CD4-positive, alpha-beta T cell (primary cell): ENCODE data around the gene NRXN3. TPM values are rescaled to one million over a fixed set of nuclear protein-coding genes. Genes with fewer than 3 reads are reported as not detected.

ENCODE experiments used
- ATAC-seq: fragments of 200-7000 bp; cut with Tn5 transposase; one replicate; pipeline ENCODE4 v1.10.0; 2022; ENCODE audit warnings: mild to moderate bottlenecking; ENCODE audit not compliant: poor library complexity
- CTCF ChIA-PET: fragments of 350-600 bp; sonication (Branson Sonifier 250); formaldehyde crosslinking; loops from one replicate; lab custom pipeline; 2021; ENCODE audit warnings: antibody characterized with exemption, inconsistent platforms; lab: Charles Lee
- POLR2A ChIA-PET: fragments of 350-600 bp; sonication (Branson Sonifier 250); formaldehyde crosslinking; loops from one replicate; lab custom pipeline; 2021; ENCODE audit warnings: antibody characterized with exemption, inconsistent platforms; lab: Charles Lee
- DNase-seq, 14 experiments: peaks; one replicate each; pipeline ENCODE4 v3.0.0-alpha.2; 2013 to 2020; ENCODE audit warnings: mixed read lengths in 2 of 14
- H3K27ac ChIP-seq, 2 donors: one replicate each; pipeline versions ENCODE4 v1.5.1 to v1.7.0; 2013; ENCODE audit warnings: low read length in 2 of 2, low read depth in 1 of 2, mild to moderate bottlenecking in 1 of 2
- H3K27me3 ChIP-seq, 2 experiments: 1 replicate in 1 of 2; 2 replicates in 1 of 2; pipeline versions ENCODE4 v1.6.1 to v1.7.0; 2013; ENCODE audit warnings: low read length in 2 of 2, control low read depth in 1 of 2, mild to moderate bottlenecking in 1 of 2, moderate library complexity in 1 of 2; ENCODE audit not compliant: insufficient read depth in 2 of 2, control insufficient read depth in 1 of 2
- H3K36me3 ChIP-seq: one replicate; pipeline ENCODE4 v1.6.1; 2013; ENCODE audit warnings: low read length, control low read depth; ENCODE audit not compliant: insufficient read depth
- H3K4me1 ChIP-seq: one replicate; pipeline ENCODE4 v1.6.1; 2013; ENCODE audit warnings: low read length, control low read depth; ENCODE audit not compliant: insufficient read depth
- H3K4me3 ChIP-seq: one replicate; pipeline ENCODE4 v1.5.1; 2013; ENCODE audit warnings: mild to moderate bottlenecking, low read length, moderate library complexity
- H3K9me3 ChIP-seq, 2 experiments: 1 replicate in 1 of 2; 2 replicates in 1 of 2; pipeline versions ENCODE4 v1.6.1 to v1.7.0; 2013; ENCODE audit warnings: low read length in 2 of 2, mild to moderate bottlenecking in 2 of 2, control low read depth in 1 of 2, moderate library complexity in 1 of 2; ENCODE audit not compliant: control insufficient read depth in 1 of 2, insufficient read depth in 1 of 2
- H3K27ac Mint-ChIP-seq: one replicate; pipeline ENCODE4 v1.8.0; 2020; ENCODE audit warnings: mixed read lengths
- H3K27me3 Mint-ChIP-seq: one replicate; pipeline ENCODE4 v1.8.0; 2021; ENCODE audit warnings: mixed read lengths
- H3K36me3 Mint-ChIP-seq: one replicate; pipeline ENCODE4 v1.8.0; 2021; ENCODE audit warnings: low read depth, mixed read lengths
- H3K4me1 Mint-ChIP-seq: one replicate; pipeline ENCODE4 v1.8.0; 2021; ENCODE audit warnings: low read depth, mixed read lengths
- H3K4me3 Mint-ChIP-seq: one replicate; pipeline ENCODE4 v1.8.0; 2020; ENCODE audit warnings: mild to moderate bottlenecking, mixed read lengths
- H3K9me3 Mint-ChIP-seq: one replicate; pipeline ENCODE4 v1.8.0; 2020; ENCODE audit warnings: mixed read lengths
- intact Hi-C, 2 experiments: fragments of 100-400 bp; cut with DNase I in 1 of 2; cut with micrococcal nuclease in 1 of 2; formaldehyde crosslinking; loops; one replicate each; pipeline versions ENCODE4 v1.15.1 to v1.9.0; 2023 to 2025; cut with DNase I, micrococcal nuclease
- total RNA-seq, 174 experiments: library from RNA in 2 of 174; stranded (reverse) in 2 of 174; gene quantifications; one replicate each; pipeline ENCODE4 v1.2.3 and lab custom pipeline; 2021 to 2026
- TF ChIP-seq, protein P1 (sequence below): fragments of 200-600 bp; IDR thresholded peaks from one replicate; pipeline ENCODE4 v1.8.0; 2022; ENCODE audit warnings: antibody characterized with exemption, mild to moderate bottlenecking

Gene NRXN3
- total RNA-seq, 2 experiments from 2014 or later, result not detected

DNA sequence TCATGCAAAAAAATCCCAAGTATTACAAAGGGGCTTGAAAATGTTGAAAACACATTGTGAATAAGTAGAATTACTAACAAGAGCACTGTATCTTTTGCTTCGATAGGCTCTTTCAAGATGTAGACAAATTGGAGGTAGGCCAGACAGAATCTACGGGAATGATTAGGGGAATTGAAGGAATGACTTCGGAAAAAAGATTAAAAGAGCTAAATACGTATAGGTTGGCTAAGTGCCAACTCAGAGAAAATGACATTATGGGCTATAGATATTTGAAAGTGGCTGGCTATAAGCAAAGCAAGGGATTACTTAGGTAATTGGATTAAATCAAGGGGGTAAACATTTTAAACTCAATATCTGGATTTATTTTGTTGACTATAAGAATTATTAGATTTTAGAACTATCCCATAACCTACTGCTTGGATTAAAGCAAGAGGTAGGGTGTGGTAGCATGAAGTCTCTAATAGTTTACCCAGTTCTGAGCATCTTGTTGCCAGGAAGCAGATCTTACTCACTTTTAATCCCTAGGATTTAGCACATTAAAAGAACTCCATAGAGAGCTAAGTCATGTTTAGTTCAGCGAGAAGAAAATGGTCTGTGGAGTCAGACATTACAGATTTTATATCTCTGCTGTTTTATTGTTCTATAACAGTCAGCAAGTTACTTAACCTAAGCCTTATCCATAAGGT lies 1551.4 kb downstream of the NRXN3 start:
- Mint-ChIP-seq H3K27ac (no peak overlapping the region), H3K4me3 (no peak overlapping the region)

DNA sequence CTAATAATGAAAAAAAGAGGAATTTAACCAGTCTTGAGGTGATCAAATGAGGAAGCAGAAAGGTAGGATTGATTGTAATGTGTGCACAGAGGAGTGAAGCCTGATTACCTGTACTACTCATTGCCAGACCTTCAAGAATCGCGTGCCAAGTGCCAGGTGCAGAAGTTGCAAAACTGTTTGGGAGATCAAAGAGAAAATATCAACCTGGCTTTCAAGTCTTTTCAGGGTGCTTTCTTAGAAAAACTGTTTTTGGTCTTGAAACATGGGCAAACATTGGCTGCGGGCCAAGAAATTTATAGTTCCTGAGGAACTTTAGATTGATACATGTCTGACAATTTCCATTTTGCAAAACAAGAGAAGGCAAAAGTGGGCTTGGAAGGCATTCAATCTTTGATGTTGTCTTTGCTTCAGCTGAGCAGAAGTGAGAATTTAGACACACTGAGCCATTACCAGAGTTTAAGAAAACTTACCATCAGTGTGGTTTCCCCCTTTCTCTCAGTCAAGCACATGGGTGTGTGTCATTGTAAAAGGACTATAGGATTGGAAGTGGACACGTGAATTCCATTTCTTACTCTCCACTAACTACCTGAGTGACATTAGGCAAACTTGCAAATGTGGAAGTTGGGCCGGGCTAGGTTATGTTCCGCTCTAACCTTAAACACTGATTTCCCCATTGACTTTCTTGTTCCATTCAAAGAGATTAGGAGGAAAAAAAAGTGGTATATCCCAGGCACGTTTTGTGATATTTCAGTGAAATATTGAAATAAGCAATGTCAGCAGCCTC lies 1555.0 kb downstream of the NRXN3 start:
- Histone ChIP-seq H3K27ac (no peak overlapping the region), H3K4me1 (no peaks in the 10 kb centered on the region), H3K27me3 (no peaks in the 10 kb centered on the region), H3K36me3 (no peaks in the 10 kb centered on the region), H3K4me3 (no peak overlapping the region), H3K9me3 (no peaks in the 10 kb centered on the region)
- Mint-ChIP-seq H3K27ac (no peak overlapping the region), H3K27me3 (no peaks in the 10 kb centered on the region), H3K36me3 (no peaks in the 10 kb centered on the region), H3K9me3 (no peaks in the 10 kb centered on the region), H3K4me1 (peaks cover 5% of the 10 kb centered on the region), H3K4me3 (no peak overlapping the region)
- ATAC-seq (no peak), DNase-seq (peak in 1 of 14 experiments; percentile 0)
- CTCF ChIA-PET, result no interaction called here
- TF ChIP-seq, protein P1, sequence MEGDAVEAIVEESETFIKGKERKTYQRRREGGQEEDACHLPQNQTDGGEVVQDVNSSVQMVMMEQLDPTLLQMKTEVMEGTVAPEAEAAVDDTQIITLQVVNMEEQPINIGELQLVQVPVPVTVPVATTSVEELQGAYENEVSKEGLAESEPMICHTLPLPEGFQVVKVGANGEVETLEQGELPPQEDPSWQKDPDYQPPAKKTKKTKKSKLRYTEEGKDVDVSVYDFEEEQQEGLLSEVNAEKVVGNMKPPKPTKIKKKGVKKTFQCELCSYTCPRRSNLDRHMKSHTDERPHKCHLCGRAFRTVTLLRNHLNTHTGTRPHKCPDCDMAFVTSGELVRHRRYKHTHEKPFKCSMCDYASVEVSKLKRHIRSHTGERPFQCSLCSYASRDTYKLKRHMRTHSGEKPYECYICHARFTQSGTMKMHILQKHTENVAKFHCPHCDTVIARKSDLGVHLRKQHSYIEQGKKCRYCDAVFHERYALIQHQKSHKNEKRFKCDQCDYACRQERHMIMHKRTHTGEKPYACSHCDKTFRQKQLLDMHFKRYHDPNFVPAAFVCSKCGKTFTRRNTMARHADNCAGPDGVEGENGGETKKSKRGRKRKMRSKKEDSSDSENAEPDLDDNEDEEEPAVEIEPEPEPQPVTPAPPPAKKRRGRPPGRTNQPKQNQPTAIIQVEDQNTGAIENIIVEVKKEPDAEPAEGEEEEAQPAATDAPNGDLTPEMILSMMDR, result no peak
- POLR2A ChIA-PET, result no interaction called here
- intact Hi-C loops, result no loop called here

More for the DNA sequence above, 1551.4 kb downstream of the NRXN3 start:
- Mint-ChIP-seq H3K4me1 (no peaks in the 10 kb centered on the region), H3K36me3 (no peaks in the 10 kb centered on the region), H3K9me3 (no peaks in the 10 kb centered on the region), H3K27me3 (no peaks in the 10 kb centered on the region)
- intact Hi-C loops, result no loop called here
- POLR2A ChIA-PET, result no interaction called here
- TF ChIP-seq, protein P1, result no peak
- DNase-seq (no peak), ATAC-seq (no peak)
- CTCF ChIA-PET, result no interaction called here
- Histone ChIP-seq H3K27ac (no peak overlapping the region), H3K27me3 (no peaks in the 10 kb centered on the region), H3K36me3 (no peaks in the 10 kb centered on the region), H3K4me3 (no peak overlapping the region), H3K4me1 (no peaks in the 10 kb centered on the region), H3K9me3 (no peaks in the 10 kb centered on the region)

DNA sequence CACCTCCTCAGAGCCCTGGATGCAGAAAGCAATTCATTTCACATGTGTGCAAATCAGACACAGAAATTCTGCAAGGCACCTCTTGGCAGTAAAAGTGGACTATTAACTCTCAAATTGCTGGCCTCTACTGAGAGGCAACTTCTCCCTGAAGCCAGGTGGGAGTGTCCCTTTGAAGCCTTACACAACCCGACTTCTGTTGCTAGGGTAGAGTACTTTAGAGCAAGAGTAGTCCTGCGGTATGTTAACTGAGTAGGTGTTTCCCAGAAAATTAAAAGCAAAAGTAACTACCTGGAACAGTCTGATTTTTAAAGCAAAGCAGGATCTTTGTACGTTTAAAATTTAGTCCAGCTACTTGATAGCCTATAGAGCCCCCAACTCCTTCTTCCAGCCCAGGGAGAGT lies 1557.7 kb downstream of the NRXN3 start:
- intact Hi-C loops, result no loop called here
- DNase-seq (no peak), ATAC-seq (no peak)
- Mint-ChIP-seq H3K9me3 (no peaks in the 10 kb centered on the region), H3K36me3 (no peaks in the 10 kb centered on the region), H3K4me1 (peaks cover 5% of the 10 kb centered on the region), H3K27me3 (no peaks in the 10 kb centered on the region), H3K27ac (no peak overlapping the region), H3K4me3 (no peak overlapping the region)
- Histone ChIP-seq H3K4me1 (no peaks in the 10 kb centered on the region), H3K27ac (no peak overlapping the region), H3K36me3 (no peaks in the 10 kb centered on the region), H3K4me3 (no peak overlapping the region), H3K27me3 (no peaks in the 10 kb centered on the region), H3K9me3 (no peaks in the 10 kb centered on the region)
- CTCF ChIA-PET, result no interaction called here
- POLR2A ChIA-PET, result no interaction called here
- TF ChIP-seq, protein P1, result no peak
